GM06990 (cell line): ENCODE data around the gene CNTROB.

ENCODE experiments used
- DNase-seq: peaks from one replicate; pipeline ENCODE4 v3.0.0-alpha.2; 2011; ENCODE audit not compliant: insufficient read length; ENCODE audit errors: extremely low read depth
- H3K27me3 ChIP-seq: replicated peaks from 2 replicates; pipeline ENCODE4 v1.6.0; 2011; ENCODE audit warnings: low read length; ENCODE audit not compliant: control insufficient read depth, insufficient read depth
- H3K36me3 ChIP-seq: 2 replicates; pipeline ENCODE4 v1.5.1; 2011; ENCODE audit warnings: low read length; ENCODE audit not compliant: control insufficient read depth, insufficient read depth
- H3K4me3 ChIP-seq: replicated peaks from 2 replicates; pipeline ENCODE4 v1.5.1; 2011; ENCODE audit warnings: low read depth, mild to moderate bottlenecking, control low read depth, low read length
- TF ChIP-seq, protein P1 (sequence below): IDR thresholded peaks from 2 replicates; pipeline ENCODE4 v1.5.1; 2011; ENCODE audit warnings: low read length, control low read depth, mild to moderate bottlenecking, inconsistent platforms; ENCODE audit not compliant: insufficient read depth, poor library complexity, severe bottlenecking

CNTROB gene

DNA sequence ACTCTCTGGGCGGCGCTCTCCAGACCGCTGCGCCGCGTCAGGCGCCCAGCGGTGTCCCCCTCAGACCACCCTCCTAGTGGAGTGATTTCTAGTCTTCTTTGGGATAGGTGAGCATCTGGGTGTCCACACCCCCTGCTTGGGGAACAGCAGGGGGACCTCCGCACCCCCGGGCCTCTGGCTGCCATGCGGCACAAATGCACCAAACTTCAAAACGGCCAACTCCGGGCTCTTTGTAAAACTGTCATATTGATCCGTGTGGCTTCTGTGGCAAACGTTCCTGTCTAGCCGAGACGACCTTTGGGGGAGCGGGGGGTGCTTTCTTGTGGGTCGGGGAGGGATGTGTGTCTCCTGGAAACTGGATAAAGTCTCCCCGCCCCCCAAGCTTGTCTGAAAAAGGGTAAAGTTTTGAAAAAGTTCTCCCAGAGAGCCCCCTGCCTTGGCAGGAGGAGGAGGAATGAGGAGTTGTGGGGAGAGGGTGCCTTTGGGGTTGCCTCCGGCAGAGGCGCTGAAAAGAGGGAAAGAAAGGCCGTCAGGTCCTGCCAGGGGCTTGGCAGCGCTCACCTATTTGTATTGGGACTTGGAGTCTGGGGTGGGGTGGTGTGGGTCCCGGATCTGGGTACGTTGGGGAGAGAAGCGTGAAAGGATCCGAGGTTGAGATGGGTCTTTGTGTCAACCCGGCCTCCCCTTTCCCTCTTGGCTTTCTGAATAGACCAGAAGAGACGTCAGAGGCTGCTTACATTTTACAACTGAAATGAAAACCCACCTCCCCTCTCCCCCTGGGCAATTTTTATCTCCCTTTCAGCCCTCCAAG lies 45.6 kb upstream of the CNTROB start:
- Histone ChIP-seq H3K4me3 (peak overlapping the region; percentile 95), H3K27me3 (no peaks in the 10 kb centered on the region), H3K36me3 (peaks cover 9% of the 10 kb centered on the region)
- DNase-seq = peak; percentile 70
- TF ChIP-seq, protein P1, sequence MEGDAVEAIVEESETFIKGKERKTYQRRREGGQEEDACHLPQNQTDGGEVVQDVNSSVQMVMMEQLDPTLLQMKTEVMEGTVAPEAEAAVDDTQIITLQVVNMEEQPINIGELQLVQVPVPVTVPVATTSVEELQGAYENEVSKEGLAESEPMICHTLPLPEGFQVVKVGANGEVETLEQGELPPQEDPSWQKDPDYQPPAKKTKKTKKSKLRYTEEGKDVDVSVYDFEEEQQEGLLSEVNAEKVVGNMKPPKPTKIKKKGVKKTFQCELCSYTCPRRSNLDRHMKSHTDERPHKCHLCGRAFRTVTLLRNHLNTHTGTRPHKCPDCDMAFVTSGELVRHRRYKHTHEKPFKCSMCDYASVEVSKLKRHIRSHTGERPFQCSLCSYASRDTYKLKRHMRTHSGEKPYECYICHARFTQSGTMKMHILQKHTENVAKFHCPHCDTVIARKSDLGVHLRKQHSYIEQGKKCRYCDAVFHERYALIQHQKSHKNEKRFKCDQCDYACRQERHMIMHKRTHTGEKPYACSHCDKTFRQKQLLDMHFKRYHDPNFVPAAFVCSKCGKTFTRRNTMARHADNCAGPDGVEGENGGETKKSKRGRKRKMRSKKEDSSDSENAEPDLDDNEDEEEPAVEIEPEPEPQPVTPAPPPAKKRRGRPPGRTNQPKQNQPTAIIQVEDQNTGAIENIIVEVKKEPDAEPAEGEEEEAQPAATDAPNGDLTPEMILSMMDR = peak; percentile 28

DNA sequence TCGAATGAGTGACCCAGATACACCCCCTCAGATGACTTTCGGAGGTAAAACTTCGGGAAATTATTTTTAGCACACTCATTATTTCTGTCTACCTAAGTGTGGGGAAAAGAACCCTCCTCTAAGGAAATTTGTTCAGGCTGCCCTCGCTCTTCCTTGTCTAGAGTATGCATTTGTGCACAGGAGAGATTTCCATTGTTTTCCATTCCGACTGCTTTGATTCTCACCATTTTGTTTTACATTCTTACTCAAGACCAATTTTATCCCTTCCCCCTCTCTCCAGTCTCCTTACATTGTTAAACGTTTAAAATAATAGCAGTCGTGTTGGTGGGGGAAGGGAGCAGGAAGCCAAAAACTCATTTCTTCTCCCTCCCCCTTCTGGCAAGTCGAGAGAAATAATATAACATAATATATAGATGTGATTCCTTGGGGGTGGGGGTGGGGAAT lies 44.9 kb upstream of the CNTROB start:
- peaks cover 6% of the 10 kb centered on the region for H3K36me3 ChIP-seq
- H3K4me3 ChIP-seq = peak overlapping the region; percentile 95
- TF ChIP-seq, protein P1 = no peak
- no peak for DNase-seq
- H3K27me3 ChIP-seq = no peaks in the 10 kb centered on the region

DNA sequence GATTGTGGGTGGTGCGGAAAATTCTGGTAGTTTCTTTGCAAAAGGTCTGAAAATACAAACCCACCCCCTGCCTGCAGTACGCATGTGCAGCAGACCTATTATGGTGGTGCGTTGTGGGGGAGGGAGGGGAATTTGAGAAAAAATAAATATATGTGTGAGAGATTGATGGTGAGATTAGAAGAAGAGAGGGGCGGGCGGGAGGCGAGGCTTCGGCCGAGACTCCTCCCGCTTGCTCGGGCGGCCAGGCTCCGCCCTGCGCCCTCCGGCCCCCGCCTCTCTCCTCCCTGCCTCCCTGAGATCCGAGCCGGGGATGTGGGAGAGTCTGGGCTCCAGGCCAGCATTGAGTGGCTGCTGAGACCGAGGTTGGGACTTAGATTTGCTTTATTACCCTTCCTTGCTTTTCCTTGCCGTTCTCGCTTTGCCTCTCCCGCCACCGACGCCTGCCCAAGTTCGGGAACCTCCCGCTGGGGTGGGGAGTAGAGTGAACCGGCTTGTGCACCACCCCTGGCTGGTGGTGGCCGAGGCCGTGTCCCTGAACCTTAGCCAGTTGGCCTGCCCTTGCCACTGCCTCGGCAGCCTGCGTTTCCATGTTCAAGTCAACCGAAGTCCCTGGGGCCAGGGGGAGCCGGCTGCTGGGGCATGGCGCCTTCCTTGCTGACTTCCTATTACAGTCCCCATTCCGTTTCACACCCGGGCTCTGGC lies 44.4 kb upstream of the CNTROB start:
- Histone ChIP-seq H3K36me3 (peaks cover 6% of the 10 kb centered on the region), H3K4me3 (peak overlapping the region; percentile 95), H3K27me3 (no peaks in the 10 kb centered on the region)
- peak; percentile 82 for DNase-seq
- TF ChIP-seq, protein P1 = no peak

DNA sequence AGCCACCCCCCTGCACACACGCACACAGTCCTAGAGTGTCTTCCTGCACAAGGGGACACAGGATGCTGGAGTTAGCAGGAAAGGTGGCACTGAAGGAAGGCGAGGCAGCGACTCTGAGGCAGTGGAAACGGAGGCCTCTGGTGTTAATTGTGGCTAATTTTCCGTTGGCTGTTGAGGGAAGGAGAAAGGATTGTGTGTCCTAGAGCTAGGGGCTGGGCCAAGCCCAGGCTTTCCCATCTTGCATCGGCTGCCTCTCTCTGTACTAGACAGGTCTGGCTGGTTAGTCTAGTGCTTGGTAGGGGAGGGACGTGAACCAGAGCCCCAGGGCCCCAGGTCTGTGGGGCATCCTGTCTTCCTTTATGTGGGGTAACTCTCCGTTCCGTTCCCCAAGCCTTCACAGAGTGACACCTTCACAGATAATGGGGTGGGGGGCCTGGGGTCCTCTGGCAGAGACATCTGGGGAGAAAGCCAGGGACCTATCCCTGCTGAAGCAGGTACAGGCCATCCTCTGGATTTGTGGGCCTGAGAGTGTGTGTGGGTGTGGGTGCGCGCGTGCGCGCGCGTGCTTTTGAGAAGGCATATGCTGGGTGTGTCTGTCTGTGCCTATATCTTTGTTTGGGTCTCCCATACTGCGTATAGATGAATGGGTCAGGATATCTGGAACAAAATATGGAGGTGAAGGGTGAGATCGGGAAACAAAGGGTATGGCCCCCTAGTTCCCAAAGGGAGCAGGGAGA lies 43.7 kb upstream of the CNTROB start, which contains the start of gene CHD3:
Gene CHD3, plus strand, starts transcription at position 606 of the 737 bp plus-strand sequence. CDS start 212 bp downstream, outside the sequence.
- TF ChIP-seq, protein P1 = no peak
- H3K36me3 ChIP-seq = peaks cover 6% of the 10 kb centered on the region
- DNase-seq = no peak
- H3K4me3 ChIP-seq = peak within 1 kb of the TSS; percentile 95
- no peaks in the 10 kb centered on the region for H3K27me3 ChIP-seq

DNA sequence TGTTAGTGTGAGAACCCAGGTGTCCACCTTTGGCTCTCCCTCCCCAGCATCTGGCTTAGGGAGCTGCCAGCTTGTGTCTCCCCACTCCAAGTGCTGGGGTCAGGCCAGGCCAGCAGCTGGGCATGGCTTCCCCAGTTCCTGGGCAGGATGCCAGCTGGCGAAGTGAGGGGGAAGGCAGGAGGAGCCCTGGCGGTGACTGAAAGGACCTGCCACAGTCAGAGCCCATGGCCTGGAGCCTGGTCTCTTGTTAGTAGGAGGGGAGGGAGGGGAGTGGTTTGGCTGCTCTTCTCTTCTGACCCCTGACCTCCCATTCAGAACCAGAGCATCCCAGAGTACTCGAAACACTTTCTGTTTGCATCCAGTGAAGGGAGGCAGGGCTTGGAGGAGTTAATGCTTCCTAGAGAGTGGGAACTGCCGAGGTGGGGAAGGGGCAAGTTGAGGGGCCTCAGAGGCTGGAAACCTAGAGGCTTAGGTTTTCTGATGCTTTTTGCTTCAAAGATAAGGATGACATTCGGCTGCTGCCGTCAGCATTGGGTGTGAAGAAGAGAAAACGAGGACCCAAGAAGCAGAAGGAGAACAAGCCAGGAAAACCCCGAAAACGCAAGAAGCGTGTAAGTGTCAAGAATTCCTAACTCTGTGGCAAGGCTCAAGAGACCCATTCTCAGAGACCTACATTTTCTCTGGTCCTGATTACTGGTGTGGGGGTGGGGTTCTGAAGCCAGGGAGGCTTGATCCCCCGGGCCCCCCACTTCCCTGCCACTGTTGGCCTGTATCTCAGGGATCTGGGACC lies 42.6 kb upstream of the CNTROB start:
- TF ChIP-seq, protein P1 = no peak
- H3K36me3 ChIP-seq = peaks cover 15% of the 10 kb centered on the region
- H3K27me3 ChIP-seq = no peaks in the 10 kb centered on the region
- H3K4me3 ChIP-seq = no peak overlapping the region
- DNase-seq = no peak
